AG10803 (cell line): ENCODE data around the gene CPB1.

Experiments
- DNase-seq: peaks from one replicate; pipeline ENCODE4 v3.0.0; 2010; ENCODE audit warnings: low read depth
- H3K4me3 ChIP-seq: 2 replicates; pipeline ENCODE4 v1.5.1; 2011; ENCODE audit warnings: mild to moderate bottlenecking, low read length, control low read depth
- TF ChIP-seq, protein P1 (sequence below): conservative IDR thresholded peaks from 2 replicates; pipeline ENCODE4 v1.5.1; 2011; ENCODE audit warnings: mild to moderate bottlenecking, low read length, control low read depth, inconsistent platforms

CPB1 gene

GRCh38 chr3:148881286-148881685, 53.7 kb downstream of the CPB1 start:
- DNase-seq, result peak; percentile 56
- H3K4me3 ChIP-seq, result no peak overlapping the region
- TF ChIP-seq, protein P1, sequence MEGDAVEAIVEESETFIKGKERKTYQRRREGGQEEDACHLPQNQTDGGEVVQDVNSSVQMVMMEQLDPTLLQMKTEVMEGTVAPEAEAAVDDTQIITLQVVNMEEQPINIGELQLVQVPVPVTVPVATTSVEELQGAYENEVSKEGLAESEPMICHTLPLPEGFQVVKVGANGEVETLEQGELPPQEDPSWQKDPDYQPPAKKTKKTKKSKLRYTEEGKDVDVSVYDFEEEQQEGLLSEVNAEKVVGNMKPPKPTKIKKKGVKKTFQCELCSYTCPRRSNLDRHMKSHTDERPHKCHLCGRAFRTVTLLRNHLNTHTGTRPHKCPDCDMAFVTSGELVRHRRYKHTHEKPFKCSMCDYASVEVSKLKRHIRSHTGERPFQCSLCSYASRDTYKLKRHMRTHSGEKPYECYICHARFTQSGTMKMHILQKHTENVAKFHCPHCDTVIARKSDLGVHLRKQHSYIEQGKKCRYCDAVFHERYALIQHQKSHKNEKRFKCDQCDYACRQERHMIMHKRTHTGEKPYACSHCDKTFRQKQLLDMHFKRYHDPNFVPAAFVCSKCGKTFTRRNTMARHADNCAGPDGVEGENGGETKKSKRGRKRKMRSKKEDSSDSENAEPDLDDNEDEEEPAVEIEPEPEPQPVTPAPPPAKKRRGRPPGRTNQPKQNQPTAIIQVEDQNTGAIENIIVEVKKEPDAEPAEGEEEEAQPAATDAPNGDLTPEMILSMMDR, result no peak

DNA sequence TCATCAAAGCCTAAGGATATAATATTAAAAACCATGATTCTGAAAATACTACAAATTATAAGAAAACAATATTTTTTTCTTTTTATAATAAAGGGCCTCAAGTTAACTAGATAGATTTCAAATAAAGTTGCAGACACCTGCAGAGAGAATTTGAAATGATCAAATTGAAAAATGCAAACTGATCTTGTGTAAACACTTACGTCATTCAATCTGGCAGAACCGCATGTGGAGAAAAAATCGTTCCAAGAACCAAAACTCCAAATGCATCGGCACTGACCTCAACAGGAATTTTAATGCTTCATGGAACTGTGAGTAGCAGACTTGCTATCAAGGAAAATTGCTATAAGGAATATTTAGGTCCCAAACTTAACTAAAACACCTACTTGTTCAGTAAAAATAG, 54.7 kb downstream of the CPB1 start:
- TF ChIP-seq, protein P1, result no peak
- DNase-seq, result peak; percentile 72
- no peak overlapping the region for H3K4me3 ChIP-seq

DNA sequence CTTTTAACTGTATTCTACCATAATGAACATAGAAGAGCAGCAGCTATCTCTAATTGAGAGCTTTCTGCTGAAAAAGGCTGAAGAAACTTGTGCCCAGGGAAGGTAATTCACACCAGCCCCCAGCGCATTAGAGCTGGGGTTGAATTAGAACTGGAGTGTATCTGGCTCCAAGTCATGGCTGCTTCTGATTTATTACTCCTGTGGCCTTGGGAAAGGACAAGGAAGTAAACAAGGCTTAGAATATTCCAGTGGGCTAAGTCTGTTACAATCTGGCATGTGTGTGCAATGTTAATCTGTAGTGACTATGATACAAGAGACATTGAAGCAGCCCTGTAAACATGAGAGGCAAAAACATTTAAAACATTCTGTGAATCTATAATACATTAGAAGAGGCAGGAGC, 55.6 kb downstream of the CPB1 start:
- DNase-seq, result no peak
- TF ChIP-seq, protein P1, result no peak

GRCh38 chr3:148884261-148884660, 56.6 kb downstream of the CPB1 start:
- TF ChIP-seq, protein P1, result no peak
- peak; percentile 60 for DNase-seq
- H3K4me3 ChIP-seq, result no peak overlapping the region

More for the DNA sequence above, 55.6 kb downstream of the CPB1 start:
- no peak overlapping the region for H3K4me3 ChIP-seq

GRCh38 chr3:148889828-148890227, 62.2 kb downstream of the CPB1 start:
- TF ChIP-seq, protein P1, result no peak
- no peak overlapping the region for H3K4me3 ChIP-seq
- DNase-seq, result no peak

DNA sequence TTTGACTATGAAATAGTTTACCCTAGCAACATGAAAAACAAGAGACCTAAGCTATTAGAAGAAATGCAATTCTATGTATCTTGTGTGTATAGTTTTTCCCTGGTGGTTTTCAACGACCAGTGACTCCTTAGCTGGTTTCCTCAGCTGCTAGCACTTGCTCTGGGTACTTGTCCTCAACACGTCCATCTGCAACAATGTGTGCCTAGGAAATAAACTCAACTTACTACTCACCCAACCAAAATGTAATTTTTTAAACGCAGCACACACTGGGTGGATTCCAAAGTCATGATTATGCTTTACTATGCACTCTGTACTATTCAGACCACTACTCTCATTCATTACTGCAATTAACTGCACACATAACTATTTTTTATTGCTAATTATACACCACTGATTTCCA, 68.5 kb downstream of the CPB1 start:
- DNase-seq, result no peak
- TF ChIP-seq, protein P1, result no peak
- H3K4me3 ChIP-seq, result no peak overlapping the region

DNA sequence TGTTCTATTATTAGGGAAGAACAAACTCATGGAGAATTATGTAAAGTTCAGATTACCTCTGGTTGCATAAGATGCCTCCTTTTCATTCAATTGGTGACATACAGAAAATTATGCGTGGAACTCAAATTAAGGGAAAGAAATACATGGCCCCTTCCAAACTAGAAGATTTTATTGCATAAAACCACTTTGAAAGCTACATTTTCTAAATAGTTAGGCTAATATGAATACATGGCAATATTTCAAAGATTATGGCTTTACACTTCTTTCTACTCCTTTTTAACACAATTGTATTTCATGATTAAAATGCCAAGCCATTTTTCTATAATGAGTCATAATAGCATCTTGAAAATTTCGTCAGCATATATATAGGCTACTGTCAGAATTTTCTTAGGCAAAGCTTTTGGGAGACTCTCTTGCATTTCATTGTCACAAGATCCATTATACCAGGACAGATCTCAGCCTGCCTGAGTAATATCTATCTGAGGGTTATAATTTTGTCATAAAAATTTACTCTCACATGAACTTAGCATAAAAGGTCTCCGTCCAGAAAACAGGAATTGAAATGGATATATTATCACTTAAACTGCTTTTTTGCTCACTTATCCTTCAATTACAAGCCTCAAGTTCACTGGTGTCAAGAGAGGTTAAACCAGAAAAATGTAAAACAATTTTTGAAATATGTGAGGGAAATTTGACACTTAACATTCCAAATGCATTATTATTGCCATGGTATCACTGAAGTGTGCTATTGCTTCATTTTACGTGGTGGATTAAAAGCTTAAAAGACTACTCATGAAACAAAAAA, 74.6 kb downstream of the CPB1 start:
- TF ChIP-seq, protein P1, result no peak
- peak; percentile 90 for DNase-seq
- H3K4me3 ChIP-seq, result no peak overlapping the region
